ENCODE measurements around the gene ZNF641.

- no peak for TF ChIP-seq MYC (IDR thresholded peaks at IDR 0.05; ENCODE audit: low read depth, low read length)
- TF ChIP-seq POLR2AphosphoS5 (IDR thresholded peaks at IDR 0.05; ENCODE audit: insufficient read depth, low read depth, low read length) = no peak
- TF ChIP-seq CTCF (IDR thresholded peaks at IDR 0.05; ENCODE audit: extremely low read depth in 1 of 2, insufficient read depth in 1 of 2, low read depth in 1 of 2, low read length in 2 of 2) = no peak
- no peak for TF ChIP-seq EZH2 (IDR thresholded peaks at IDR 0.05; ENCODE audit: borderline replicate concordance, low read depth, low read length, severe bottlenecking)
- TF ChIP-seq POLR2A (IDR thresholded peaks at IDR 0.05; ENCODE audit: low read depth, low read length) = no peak
- TF ChIP-seq JUN (IDR thresholded peaks at IDR 0.05; ENCODE audit: borderline replicate concordance, insufficient read depth, insufficient read length, low read depth) = no peak
These were observed 7.7 kb downstream of the ZNF641 start for GRCh38 chr12:48342980-48343379.

Data from endothelial cell of umbilical vein (primary cell).